ENCODE data around the gene ABHD12. TPM values are rescaled to one million over a fixed set of nuclear protein-coding genes. Genes with fewer than 3 reads are reported as not detected.
A peak's percentile ranks its signal among the peaks of the same experiment; 100 is the strongest.

The ABHD12 gene
- total and polyA plus RNA-seq, 8 donors: 39.7 to 57.8 (median 47.4) TPM

- peak; percentile 67 for ATAC-seq
- no peak for TF ChIP-seq CTCF (IDR thresholded peaks at IDR 0.05)
- intact Hi-C loops (cut with DNase I): no loop called here
- peaks cover 0 to 41% of the 10 kb centered on the region in 2 donors for H3K4me1 ChIP-seq
- H3K4me3 ChIP-seq: no peak overlapping the region
- peak overlapping the region in 1 of 2 donors; percentile 67 for H3K27ac ChIP-seq
- H3K36me3 ChIP-seq: peaks cover 0 to 50% of the 10 kb centered on the region in 2 donors
- no peaks in the 10 kb centered on the region for H3K9me3 ChIP-seq
- peak in 2 of 4 donors; percentile 38 to 72 for DNase-seq
- no peaks in the 10 kb centered on the region for H3K27me3 ChIP-seq
These were observed 72.0 kb downstream of the ABHD12 start for GRCh38 chr20:25318471-25319240.

GRCh38 chr20:25317351-25318075 lies 73.1 kb downstream of the ABHD12 start:
- no peak for TF ChIP-seq CTCF (IDR thresholded peaks at IDR 0.05)
- intact Hi-C loops (cut with DNase I): no loop called here
- Histone ChIP-seq H3K27me3 (no peaks in the 10 kb centered on the region), H3K27ac (peak overlapping the region; percentile 30 to 67), H3K36me3 (peaks cover 0 to 43% of the 10 kb centered on the region in 2 donors), H3K4me1 (peaks cover 0 to 36% of the 10 kb centered on the region in 2 donors), H3K4me3 (no peak overlapping the region), H3K9me3 (no peaks in the 10 kb centered on the region)
- DNase-seq (peak in 2 of 4 donors; percentile 29 to 37), ATAC-seq (peak; percentile 22)

GRCh38 chr20:25316506-25317190 lies 74.0 kb downstream of the ABHD12 start:
- Histone ChIP-seq H3K27ac (no peak overlapping the region), H3K9me3 (no peaks in the 10 kb centered on the region), H3K27me3 (no peaks in the 10 kb centered on the region), H3K4me1 (peaks cover 0 to 39% of the 10 kb centered on the region in 2 donors), H3K36me3 (peaks cover 0 to 36% of the 10 kb centered on the region in 2 donors), H3K4me3 (no peak overlapping the region)
- TF ChIP-seq CTCF (IDR thresholded peaks at IDR 0.05): no peak
- ATAC-seq (no peak), DNase-seq (peak in 2 of 4 donors; percentile 24 to 45)
- intact Hi-C loops (cut with DNase I): no loop called here

GRCh38 chr20:25315418-25316210 lies 75.0 kb downstream of the ABHD12 start:
- DNase-seq (peak in 2 of 4 donors; percentile 32 to 49), ATAC-seq (no peak)
- Histone ChIP-seq H3K4me1 (peaks cover 0 to 42% of the 10 kb centered on the region in 2 donors), H3K27me3 (no peaks in the 10 kb centered on the region), H3K9me3 (no peaks in the 10 kb centered on the region), H3K27ac (no peak overlapping the region), H3K4me3 (no peak overlapping the region), H3K36me3 (peaks cover 0 to 30% of the 10 kb centered on the region in 2 donors)
- intact Hi-C loops (cut with DNase I): no loop called here
- no peak for TF ChIP-seq CTCF (IDR thresholded peaks at IDR 0.05)

All from left lung (tissue), 10 donors.